ENCODE measurements around the gene FYCO1. TPM values are rescaled to one million over a fixed set of nuclear protein-coding genes. Genes with fewer than 3 reads are reported as not detected.
A peak's percentile ranks its signal among the peaks of the same experiment; 100 is the strongest.

The FYCO1 gene
- 31.3 and 41.9 TPM in 2 replicates for total RNA-seq (2011; cell fraction: chromatin; rRNA removed; ENCODE audit: low replicate concordance)
- 26.8 and 33.7 TPM in 2 replicates for total RNA-seq (2011; cell fraction: nucleolus; rRNA removed)
- 26.5 and 30.9 TPM in 2 replicates for total RNA-seq (2011; cell fraction: nucleoplasm; rRNA removed)
- 6.7 and 7.9 TPM in 2 replicates for total RNA-seq (2014; rRNA removed)
- total RNA-seq (2014; rRNA removed; fragmentation: Illumina TruSeq; extraction: Trizol), result 7.4 and 8.3 TPM in 2 replicates
- total RNA-seq (2015; rRNA removed; fragmentation: Illumina TruSeq; extraction: Trizol), result 8.6 and 9.1 TPM in 2 replicates
- total RNA-seq (2021), result 11.8 and 13.8 TPM in 2 replicates
- 7.2 and 7.7 TPM in 2 replicates for polyA plus RNA-seq (2011; rRNA removed)
- 7.5 and 8.3 TPM in 2 replicates for polyA plus RNA-seq (2011; cell fraction: cytosol; rRNA removed)
- polyA plus RNA-seq (2011; cell fraction: nucleus; rRNA removed), result 15.5 and 25.2 TPM in 2 replicates
- polyA plus RNA-seq (2012), result 5.4 and 7.1 TPM in 2 replicates
- polyA plus RNA-seq (2014; fragmentation: Illumina TruSeq; extraction: Trizol), result 10.6 and 11.1 TPM in 2 replicates
- polyA plus RNA-seq (2014; fragmentation: Nextera tagmentation; extraction: Ambion mirVana), result 1 to 10 TPM; 2.1 to 3.0 TPM
- 7.4 and 9.6 TPM in 2 replicates for polyA plus RNA-seq (2014; rRNA removed)
- 13.2 and 13.9 TPM in 2 replicates for polyA minus RNA-seq (2011; rRNA and poly(A)+ RNA removed)
- polyA minus RNA-seq (2011; cell fraction: cytosol; rRNA and poly(A)+ RNA removed), result 7.2 and 8.5 TPM in 2 replicates
- 28.9 and 29.5 TPM in 2 replicates for polyA minus RNA-seq (2011; cell fraction: nucleus; rRNA and poly(A)+ RNA removed)
- percentile 84 among the genes with signal in this experiment for Bru-seq, nascent RNA
- percentile 79 among the genes with signal in this experiment for BruChase-seq, experiment 1, labeled RNA remaining after a 2-hour chase
- BruChase-seq, experiment 2, labeled RNA remaining after a 6-hour chase, result percentile 76 among the genes with signal in this experiment
- long read RNA-seq, experiment 1, full-length matches to known transcripts, result 2 of 27 reads
- long read RNA-seq, experiment 1, partial matches to known transcripts, result 5 of 27 reads
- long read RNA-seq, experiment 1, other reads (novel, unspliced or antisense), result 20 of 27 reads
- long read RNA-seq, experiment 2, full-length matches to known transcripts, result 1 of 9 reads
- long read RNA-seq, experiment 2, partial matches to known transcripts, result 7 of 9 reads
- long read RNA-seq, experiment 2, other reads (novel, unspliced or antisense), result 1 of 9 reads
- long read RNA-seq, experiment 3, partial matches to known transcripts, result 1 of 2 reads
- long read RNA-seq, experiment 3, other reads (novel, unspliced or antisense), result 1 of 2 reads

GRCh38 chr3:45995236-45996192 is at the start of gene FYCO1:
Gene FYCO1, minus strand, starts transcription at chr3:45995824. Its CDS starts 10,914 bp downstream, at chr3:45984910.
- peak; percentile 85 for FAIRE-seq
- H3K9ac ChIP-seq (ENCODE audit: insufficient read depth in 1 of 2, low read depth in 2 of 2, low read length in 2 of 2), result peak within 1 kb of the TSS; percentile 90 to 99
- peaks cover 45% of the 10 kb centered on the region for H3K79me2 ChIP-seq (ENCODE audit: control insufficient read depth, insufficient read depth, low read length)
- ChIA-PET CTCF (ENCODE audit: low intra/inter-chr PET ratio) (no interaction called here), POLR2A (interaction anchor here (0.6 to 1.1 kb wide), 7 partner anchors 9 to 666 kb away, joined by 3 to 4 read pairs (median 3); partner anchors contain the start of gene LIMD1)
- peak within 1 kb of the TSS; percentile 95 for H3K4me3 ChIP-seq
- peak within 1 kb of the TSS; percentile 93 for H2AFZ ChIP-seq (ENCODE audit: low read depth, low read length)
- H3K9me1 ChIP-seq (ENCODE audit: control insufficient read depth, insufficient read depth, low read length), result peaks cover 11% of the 10 kb centered on the region
- H3K4me2 ChIP-seq (ENCODE audit: insufficient read depth, low read length), result peak within 1 kb of the TSS; percentile 97
- H4K20me1 ChIP-seq (replicated peaks; ENCODE audit: control insufficient read depth, insufficient read depth, low read length), result no peaks in the 10 kb centered on the region
- WGBS (ENCODE audit: insufficient coverage, low coverage, missing lambda C conversion rate), result 4% methylated on average over 62 of the region's 67 CpGs
- peak; percentile 95 to 98 (median 98) for DNase-seq (ENCODE audit: extremely low read depth in 1 of 4, low spot score in 3 of 4)
- intact Hi-C loops (cut with micrococcal nuclease) (no loop called here), in situ Hi-C loops (cut with MboI) (no loop called here)
- H3K9me3 ChIP-seq (replicated peaks; ENCODE audit: control insufficient read depth, insufficient read depth, low read depth, low read length), result no peaks in the 10 kb centered on the region
- peak within 1 kb of the TSS; percentile 80 for H3K27ac ChIP-seq (ENCODE audit: extremely low read depth, low read depth, low read length)
- peaks cover 18 to 24% of the 10 kb centered on the region in 2 experiments for H3K4me1 ChIP-seq (replicated peaks in 1 of 2; ENCODE audit: control insufficient read depth in 2 of 2, insufficient read depth in 2 of 2, low read length in 2 of 2)
- H3K27me3 ChIP-seq (ENCODE audit: control insufficient read depth in 2 of 2, insufficient read depth in 2 of 2, low read length in 2 of 2), result peaks cover 2 to 18% of the 10 kb centered on the region in 2 experiments; a peak in 2 of 5 replicates
- H3K36me3 ChIP-seq (ENCODE audit: control insufficient read depth, insufficient read depth, low read length), result peaks cover 11% of the 10 kb centered on the region; the same call in 1 of the 3 replicates
- BruUV-seq (replicated peaks), result TSS peak; percentile 74
- ATAC-seq, result peak; percentile 99
- TF ChIP-seq NFE2L1 (tag; IDR thresholded peaks at IDR 0.05; ENCODE audit: borderline replicate concordance, low read depth) (no peak), TFAM (CRISPR knock-in tag; conservative IDR thresholded peaks at IDR 0.05) (no peak), EHMT2 (IDR thresholded peaks at IDR 0.05) (no peak), FOXP4 (CRISPR knock-in tag; IDR thresholded peaks at IDR 0.05; ENCODE audit: borderline replicate concordance) (peak; percentile 64; the same call in 1 of the 2 replicates), PTTG1 (tag; IDR thresholded peaks at IDR 0.05; ENCODE audit: low read depth) (no peak), HDAC1 (IDR thresholded peaks at IDR 0.05) (peak in 1 of 2 experiments; percentile 55; a peak in 2 of 4 replicates), ZNF354B (CRISPR knock-in tag; IDR thresholded peaks at IDR 0.05) (no peak), RBM22 (IDR thresholded peaks at IDR 0.05; ENCODE audit: low read depth, low read length, poor library complexity, severe bottlenecking) (no peak), ZNF436 (CRISPR knock-in tag; IDR thresholded peaks at IDR 0.05) (no peak), HNRNPUL1 (IDR thresholded peaks at IDR 0.05; ENCODE audit: low read length) (no peak), ZNF143 (CRISPR knock-in tag; IDR thresholded peaks at IDR 0.05) (peak; percentile 97), NUFIP1 (IDR thresholded peaks at IDR 0.05; ENCODE audit: partially characterized antibody) (peak; percentile 34)

All from K562 (cell line).